Caco-2 (cell line): ENCODE data around the gene TRIO. TPM values are rescaled to one million over a fixed set of nuclear protein-coding genes. Genes with fewer than 3 reads are reported as not detected.

Experiments used
- BruUV-seq: library from RNA; stranded (reverse); fragments of 400-500 nt; replicated peaks from 2 replicates; lab custom pipeline; 2021; lab: Mats Ljungman, UMichigan
- CTCF ChIA-PET: fragments of 300-600 bp; sonication (Branson Sonifier 250); formaldehyde crosslinking; loops from one replicate; lab custom pipeline; 2022; ENCODE audit warnings: antibody characterized with exemption; lab: Charles Lee
- POLR2A ChIA-PET: fragments of 300-600 bp; sonication (Branson Sonifier 250); formaldehyde crosslinking; loops from one replicate; lab custom pipeline; 2022; ENCODE audit warnings: antibody characterized with exemption; lab: Charles Lee
- DNase-seq, 2 experiments: peaks; one replicate each; pipeline versions ENCODE4 v3.0.0 to v3.0.0-alpha.2; 2020 to 2022
- H3K27me3 ChIP-seq: replicated peaks from 2 replicates; pipeline ENCODE4 v1.6.0; 2011; ENCODE audit warnings: low read length; ENCODE audit not compliant: control insufficient read depth, insufficient read depth
- H3K36me3 ChIP-seq: 2 replicates; pipeline ENCODE4 v1.5.1; 2011; ENCODE audit warnings: low read length; ENCODE audit not compliant: control insufficient read depth, insufficient read depth
- H3K4me1 ChIP-seq: fragments of 250-450 bp; sonication (Bioruptor Pico); 2 replicates; pipeline ENCODE4 v1.5.1; 2020; ENCODE audit warnings: mild to moderate bottlenecking
- H3K4me3 ChIP-seq: 2 replicates; pipeline ENCODE4 v1.5.1; 2011; ENCODE audit warnings: low read depth, mild to moderate bottlenecking, control low read depth, low read length
- H3K9me3 ChIP-seq: fragments of 250-450 bp; sonication (Bioruptor Pico); 2 replicates; pipeline ENCODE4 v1.5.1; 2020; ENCODE audit warnings: mild to moderate bottlenecking, moderate library complexity
- H3K27ac Mint-ChIP-seq: one replicate; pipeline ENCODE4 v1.8.0; 2022; ENCODE audit warnings: mixed read lengths; ENCODE audit not compliant: unreplicated experiment
- H3K27me3 Mint-ChIP-seq: one replicate; pipeline ENCODE4 v1.8.0; 2022; ENCODE audit warnings: mixed read lengths; ENCODE audit not compliant: insufficient read depth, unreplicated experiment
- H3K36me3 Mint-ChIP-seq: one replicate; pipeline ENCODE4 v1.8.0; 2022; ENCODE audit warnings: mild to moderate bottlenecking, mixed read lengths; ENCODE audit not compliant: insufficient read depth, unreplicated experiment
- H3K4me1 Mint-ChIP-seq: one replicate; pipeline ENCODE4 v1.8.0; 2022; ENCODE audit warnings: low read depth, mixed read lengths; ENCODE audit not compliant: unreplicated experiment
- H3K4me3 Mint-ChIP-seq: one replicate; pipeline ENCODE4 v1.8.0; 2022; ENCODE audit warnings: mild to moderate bottlenecking, moderate library complexity, mixed read lengths; ENCODE audit not compliant: unreplicated experiment
- H3K9me3 Mint-ChIP-seq: one replicate; pipeline ENCODE4 v1.8.0; 2022; ENCODE audit warnings: mixed read lengths; ENCODE audit not compliant: unreplicated experiment
- intact Hi-C: fragments of 100-400 bp; cut with micrococcal nuclease; formaldehyde crosslinking; loops from one replicate; pipeline ENCODE4 v1.10.0; 2022; ENCODE audit not compliant: unreplicated experiment
- total RNA-seq: library from RNA; stranded (reverse); gene quantifications from 2 replicates; pipeline ENCODE4 v1.2.3, GENCODE V29; 2022
- TF ChIP-seq, protein P1 (sequence below), 2 experiments: fragments of 200-600 bp in 1 of 2; IDR thresholded peaks; 1 replicate in 1 of 2; 2 replicates in 1 of 2; pipeline versions ENCODE4 v1.5.1 to v1.8.0; 2011 to 2022; ENCODE audit warnings: antibody characterized with exemption in 1 of 2, control low read depth in 1 of 2, inconsistent platforms in 1 of 2, low read depth in 1 of 2, low read length in 1 of 2, mild to moderate bottlenecking in 1 of 2, moderate library complexity in 1 of 2; ENCODE audit not compliant: insufficient read depth in 1 of 2, severe bottlenecking in 1 of 2, unreplicated experiment in 1 of 2

Gene TRIO
- total RNA-seq, 1 experiment from 2014 or later, result 92.0 TPM

DNA sequence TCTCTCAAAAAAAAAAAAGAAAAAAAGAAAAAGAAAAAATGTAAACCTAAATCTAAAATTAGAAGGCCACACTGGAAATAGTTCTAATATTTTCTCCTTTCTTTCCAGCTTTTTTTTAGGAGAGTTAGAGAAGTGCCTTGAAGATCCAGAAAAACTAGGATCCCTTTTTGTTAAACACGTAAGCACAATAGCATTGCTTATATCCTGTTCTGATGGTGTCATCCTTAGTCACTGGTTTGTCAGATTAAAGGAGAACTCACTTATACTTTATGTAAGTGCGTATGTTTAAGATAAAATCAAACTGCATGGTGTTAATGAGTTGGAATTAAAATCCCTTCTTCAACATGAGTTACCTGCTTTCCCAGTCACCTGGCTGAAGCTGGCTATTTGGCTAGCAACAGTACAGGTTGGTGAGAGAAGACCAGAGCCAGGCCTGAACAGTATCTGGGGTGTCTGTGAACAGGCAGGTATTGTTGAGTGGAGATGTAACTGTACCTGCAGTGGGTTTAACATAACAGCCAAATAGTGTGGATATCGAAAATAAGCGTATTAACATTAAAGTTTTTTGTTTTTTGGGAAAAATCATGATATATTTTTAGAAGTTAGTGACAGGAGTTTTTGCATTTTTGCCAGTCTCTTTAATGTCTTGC is 333.8 kb downstream of the TRIO start:
- intact Hi-C loops, result no loop called here
- CTCF ChIA-PET, result no interaction called here

DNA sequence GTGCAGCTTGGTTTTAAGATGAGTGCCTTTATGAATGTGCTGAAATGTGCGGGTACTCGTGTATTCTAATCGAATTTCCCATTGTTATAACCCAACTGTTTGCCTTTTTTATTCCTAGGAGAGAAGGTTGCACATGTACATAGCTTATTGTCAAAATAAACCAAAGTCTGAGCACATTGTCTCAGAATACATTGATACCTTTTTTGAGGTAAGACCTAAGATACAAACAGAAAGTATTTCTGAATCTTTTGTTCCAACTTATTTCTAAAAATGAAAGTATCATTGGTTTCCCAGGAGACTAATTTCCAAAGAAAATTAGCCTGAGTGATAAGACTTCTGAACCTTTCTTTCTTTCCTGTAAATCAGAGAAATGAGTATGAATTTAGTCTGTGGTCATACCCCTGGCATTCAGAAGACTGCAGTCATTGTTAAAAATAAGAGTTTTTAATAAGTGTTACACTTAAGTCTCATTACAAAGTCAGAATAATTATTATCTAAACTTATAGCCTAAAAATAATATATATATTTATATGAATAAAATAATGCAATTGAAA is 336.1 kb downstream of the TRIO start:
- POLR2A ChIA-PET, result no interaction called here

More for the DNA sequence above, 333.8 kb downstream of the TRIO start:
- Mint-ChIP-seq H3K4me3 (no peak overlapping the region), H3K4me1 (no peaks in the 10 kb centered on the region), H3K27ac (no peak overlapping the region), H3K36me3 (peaks cover 61% of the 10 kb centered on the region), H3K9me3 (no peaks in the 10 kb centered on the region), H3K27me3 (no peaks in the 10 kb centered on the region)
- Histone ChIP-seq H3K36me3 (no peaks in the 10 kb centered on the region; the same call in 1 of the 2 replicates), H3K27me3 (no peaks in the 10 kb centered on the region), H3K4me1 (no peaks in the 10 kb centered on the region), H3K4me3 (no peak overlapping the region), H3K9me3 (no peaks in the 10 kb centered on the region)
- DNase-seq, result no peak
- POLR2A ChIA-PET, result no interaction called here
- no TSS peak for BruUV-seq
- TF ChIP-seq, protein P1, sequence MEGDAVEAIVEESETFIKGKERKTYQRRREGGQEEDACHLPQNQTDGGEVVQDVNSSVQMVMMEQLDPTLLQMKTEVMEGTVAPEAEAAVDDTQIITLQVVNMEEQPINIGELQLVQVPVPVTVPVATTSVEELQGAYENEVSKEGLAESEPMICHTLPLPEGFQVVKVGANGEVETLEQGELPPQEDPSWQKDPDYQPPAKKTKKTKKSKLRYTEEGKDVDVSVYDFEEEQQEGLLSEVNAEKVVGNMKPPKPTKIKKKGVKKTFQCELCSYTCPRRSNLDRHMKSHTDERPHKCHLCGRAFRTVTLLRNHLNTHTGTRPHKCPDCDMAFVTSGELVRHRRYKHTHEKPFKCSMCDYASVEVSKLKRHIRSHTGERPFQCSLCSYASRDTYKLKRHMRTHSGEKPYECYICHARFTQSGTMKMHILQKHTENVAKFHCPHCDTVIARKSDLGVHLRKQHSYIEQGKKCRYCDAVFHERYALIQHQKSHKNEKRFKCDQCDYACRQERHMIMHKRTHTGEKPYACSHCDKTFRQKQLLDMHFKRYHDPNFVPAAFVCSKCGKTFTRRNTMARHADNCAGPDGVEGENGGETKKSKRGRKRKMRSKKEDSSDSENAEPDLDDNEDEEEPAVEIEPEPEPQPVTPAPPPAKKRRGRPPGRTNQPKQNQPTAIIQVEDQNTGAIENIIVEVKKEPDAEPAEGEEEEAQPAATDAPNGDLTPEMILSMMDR (IDR thresholded peaks at IDR 0.05; ENCODE audit: insufficient read depth in 1 of 2, low read depth in 1 of 2, low read length in 1 of 2, severe bottlenecking in 1 of 2, unreplicated experiment in 1 of 2), result no peak

GRCh38 chr5:14481349-14481748 is 338.2 kb downstream of the TRIO start:
- CTCF ChIA-PET, result interaction anchor here (0.9 kb wide), 1 partner anchor 167 kb away, joined by 3 read pairs; no protein-coding TSS in a partner anchor
- Mint-ChIP-seq H3K4me3 (no peak overlapping the region), H3K27me3 (no peaks in the 10 kb centered on the region), H3K27ac (no peak overlapping the region), H3K4me1 (no peaks in the 10 kb centered on the region), H3K36me3 (peaks cover 76% of the 10 kb centered on the region), H3K9me3 (no peaks in the 10 kb centered on the region)
- intact Hi-C loops, result no loop called here
- Histone ChIP-seq H3K4me1 (no peaks in the 10 kb centered on the region), H3K9me3 (no peaks in the 10 kb centered on the region), H3K27me3 (no peaks in the 10 kb centered on the region), H3K36me3 (peaks cover 2% of the 10 kb centered on the region), H3K4me3 (no peak overlapping the region)
- BruUV-seq, result no TSS peak
- POLR2A ChIA-PET, result no interaction called here
- TF ChIP-seq, protein P1 (IDR thresholded peaks at IDR 0.05; ENCODE audit: insufficient read depth in 1 of 2, low read depth in 1 of 2, low read length in 1 of 2, severe bottlenecking in 1 of 2, unreplicated experiment in 1 of 2), result no peak
- no peak for DNase-seq

More for the DNA sequence above, 336.1 kb downstream of the TRIO start:
- no peaks in the 10 kb centered on the region for H3K4me1 ChIP-seq
- peaks cover 2% of the 10 kb centered on the region for H3K36me3 ChIP-seq
- Mint-ChIP-seq H3K9me3 (no peaks in the 10 kb centered on the region), H3K27me3 (no peaks in the 10 kb centered on the region), H3K4me3 (no peak overlapping the region), H3K36me3 (peaks cover 73% of the 10 kb centered on the region), H3K4me1 (no peaks in the 10 kb centered on the region), H3K27ac (no peak overlapping the region)
- no peaks in the 10 kb centered on the region for H3K27me3 ChIP-seq
- BruUV-seq, result no TSS peak
- TF ChIP-seq, protein P1 (IDR thresholded peaks at IDR 0.05; ENCODE audit: insufficient read depth in 1 of 2, low read depth in 1 of 2, low read length in 1 of 2, severe bottlenecking in 1 of 2, unreplicated experiment in 1 of 2), result no peak
- DNase-seq, result no peak
- H3K4me3 ChIP-seq, result no peak overlapping the region
- CTCF ChIA-PET, result no interaction called here
- no peaks in the 10 kb centered on the region for H3K9me3 ChIP-seq
- intact Hi-C loops, result no loop called here
